Measurements from ENCODE around the gene KXD1.

Gene KXD1

DNA sequence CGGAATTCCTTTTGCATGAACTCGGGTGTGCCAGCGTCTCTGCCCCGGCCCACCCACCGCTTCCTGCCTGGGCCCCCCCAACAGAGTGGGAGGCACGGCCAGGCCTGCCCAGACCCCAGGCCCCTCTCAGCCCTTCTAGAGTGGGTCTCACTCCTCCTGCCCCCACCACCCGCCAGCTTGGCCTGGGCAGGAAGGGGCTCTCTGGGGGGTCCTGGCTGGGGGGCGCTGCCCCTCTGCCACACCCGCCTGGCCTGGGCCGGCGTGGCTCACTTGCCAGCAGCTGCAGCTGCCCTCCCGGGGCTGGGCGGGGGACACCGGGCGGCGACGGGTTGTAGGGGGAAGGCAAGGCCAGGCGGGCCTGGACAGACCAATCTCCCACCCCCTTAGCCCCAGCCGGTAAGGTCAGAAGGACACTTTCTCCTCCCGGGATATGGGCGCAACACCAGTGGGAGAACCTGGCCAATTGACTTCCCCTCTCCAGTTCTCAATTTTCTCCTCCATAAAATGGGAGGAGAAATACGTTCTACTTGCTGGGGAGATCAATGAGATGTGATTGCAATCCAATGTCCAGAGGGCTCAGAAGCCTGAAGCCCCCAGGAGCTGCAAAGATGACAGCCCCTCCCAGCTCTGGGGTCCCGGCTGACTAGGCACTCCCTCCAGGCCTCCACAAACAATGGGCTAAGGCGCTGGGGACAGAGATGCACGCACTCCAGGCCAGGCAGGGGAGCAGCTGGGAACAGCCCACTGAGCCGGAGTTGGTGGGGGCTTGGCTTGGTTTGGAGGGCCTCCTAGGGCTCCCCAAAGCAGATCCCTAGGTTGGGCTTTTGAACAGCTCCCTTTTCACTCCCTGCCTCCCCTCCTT, 46.5 kb downstream of the KXD1 start:
- DNase-seq, result no peak

DNA sequence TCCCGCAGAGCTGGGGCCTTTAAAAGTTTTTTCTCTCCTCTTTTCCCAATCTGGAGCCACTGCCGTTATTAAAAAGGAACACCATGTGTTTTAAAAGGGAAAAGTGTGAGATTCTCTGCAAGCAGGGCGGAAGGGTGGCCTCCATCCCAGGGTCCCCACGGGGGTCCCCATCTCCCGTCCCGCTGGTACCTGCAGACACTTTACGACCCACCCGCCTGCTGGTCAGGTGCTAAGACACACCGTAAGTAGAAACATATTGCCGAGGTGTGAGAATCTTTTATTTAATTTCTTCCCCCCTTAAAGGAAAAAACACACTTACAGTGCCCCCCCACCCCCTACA, 47.1 kb downstream of the KXD1 start:
- DNase-seq, result no peak

DNA sequence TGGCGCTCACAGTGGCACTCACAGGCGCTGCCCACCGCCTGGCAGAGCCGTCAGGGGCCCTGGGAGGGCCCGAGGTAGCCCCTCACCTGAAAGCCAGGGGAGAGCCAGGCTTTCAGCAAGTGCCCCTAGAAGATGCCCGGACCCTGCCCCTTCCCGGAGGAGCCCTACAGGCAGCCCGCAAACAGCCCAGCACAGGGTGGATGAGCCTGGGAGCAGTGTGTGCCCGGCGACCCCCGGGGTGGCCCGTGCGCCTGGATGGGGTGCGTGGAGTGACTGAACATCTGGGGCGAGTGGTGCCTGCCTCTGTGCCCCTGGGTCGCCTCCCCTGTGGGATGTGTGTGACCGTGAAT, 47.5 kb downstream of the KXD1 start:
- DNase-seq, result no peak

DNA sequence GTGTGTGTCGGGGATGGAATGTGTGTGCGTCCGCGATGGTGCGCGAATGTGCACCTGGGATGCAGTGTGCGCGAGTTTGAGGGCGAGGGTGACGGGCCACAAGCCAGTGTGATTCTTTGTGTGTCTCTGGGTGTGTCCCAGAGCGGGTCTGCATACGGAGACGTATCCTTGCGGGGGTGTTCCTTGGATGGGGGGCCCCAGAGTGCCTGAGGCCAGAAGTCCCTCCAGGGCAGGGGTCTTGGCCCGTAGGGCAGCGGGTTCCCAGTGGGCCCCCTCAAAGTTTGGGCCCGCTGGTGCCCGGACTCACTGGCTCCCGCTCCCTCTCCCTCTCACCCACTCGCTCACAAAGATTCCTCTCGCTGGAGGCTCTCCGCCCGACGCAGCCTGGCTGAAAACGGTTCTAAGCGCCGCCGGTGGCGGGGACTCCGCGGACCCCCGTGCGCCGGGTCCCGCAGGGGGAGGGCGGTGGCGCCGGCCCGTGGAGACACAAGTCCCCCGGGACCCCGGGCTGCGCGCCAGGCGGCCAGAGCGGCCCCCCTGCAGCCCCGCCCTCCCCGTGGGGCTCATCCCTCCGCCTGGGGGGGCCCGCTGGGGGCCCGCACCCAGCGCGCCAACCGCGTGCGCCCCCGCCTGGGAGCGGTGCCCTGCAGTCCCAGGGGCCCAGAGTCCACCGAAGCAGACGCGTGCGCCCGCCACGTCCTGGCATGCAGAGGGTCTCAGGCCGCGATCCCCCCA, 48.0 kb downstream of the KXD1 start:
- no peak for DNase-seq

DNA sequence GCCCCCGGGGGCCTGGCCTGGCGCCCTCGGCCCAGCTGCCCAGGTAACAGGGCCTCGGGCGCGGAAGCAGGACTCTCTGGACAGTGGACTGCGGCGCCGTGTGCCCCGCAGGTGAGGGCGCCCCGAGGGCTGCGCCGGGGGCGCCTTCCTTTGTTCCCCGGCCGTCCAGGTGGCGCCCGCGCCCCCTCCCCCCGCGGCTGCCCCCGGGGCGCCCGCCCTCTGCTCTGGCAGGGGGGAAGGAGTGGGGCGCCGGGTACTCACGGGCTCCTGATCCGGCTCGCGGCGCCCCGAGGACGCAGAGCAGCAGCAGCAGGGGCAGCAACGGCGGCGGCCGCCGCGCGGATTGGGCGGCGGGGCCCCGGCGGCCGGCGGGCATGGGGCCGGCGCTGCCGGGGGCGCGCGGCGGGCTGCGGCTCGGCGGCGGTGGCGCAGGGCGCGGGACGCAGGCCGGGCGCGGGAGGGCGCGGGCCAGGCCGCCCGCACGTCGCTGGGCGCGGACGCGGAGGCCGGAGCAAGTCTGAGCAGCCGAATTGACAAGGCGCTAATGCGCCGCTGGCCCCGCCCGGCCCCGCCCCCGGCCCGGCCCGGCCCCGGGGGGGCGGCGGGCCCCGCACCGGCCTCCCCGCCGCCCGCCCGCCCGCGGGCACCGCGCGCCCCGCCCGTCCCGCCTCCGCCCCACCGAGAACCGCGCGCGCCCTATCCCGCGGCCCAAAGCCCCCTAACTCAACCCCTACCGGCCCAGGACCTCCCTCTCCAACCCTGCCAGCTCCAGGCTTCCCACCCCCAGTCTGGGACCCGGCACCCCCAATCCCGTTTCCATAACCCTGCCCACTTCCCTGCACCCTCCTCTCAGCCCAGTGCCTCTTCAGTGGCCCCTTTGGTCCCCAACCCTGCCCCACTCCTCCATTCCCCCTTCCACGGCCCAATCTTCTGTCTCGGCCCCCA, 48.9 kb downstream of the KXD1 start, which contains the start of gene CRLF1:
Gene CRLF1, minus strand, starts transcription at position 519 of the 945 bp plus-strand sequence. Its CDS starts 143 bp downstream, at position 376.
- no peak for DNase-seq

DNA sequence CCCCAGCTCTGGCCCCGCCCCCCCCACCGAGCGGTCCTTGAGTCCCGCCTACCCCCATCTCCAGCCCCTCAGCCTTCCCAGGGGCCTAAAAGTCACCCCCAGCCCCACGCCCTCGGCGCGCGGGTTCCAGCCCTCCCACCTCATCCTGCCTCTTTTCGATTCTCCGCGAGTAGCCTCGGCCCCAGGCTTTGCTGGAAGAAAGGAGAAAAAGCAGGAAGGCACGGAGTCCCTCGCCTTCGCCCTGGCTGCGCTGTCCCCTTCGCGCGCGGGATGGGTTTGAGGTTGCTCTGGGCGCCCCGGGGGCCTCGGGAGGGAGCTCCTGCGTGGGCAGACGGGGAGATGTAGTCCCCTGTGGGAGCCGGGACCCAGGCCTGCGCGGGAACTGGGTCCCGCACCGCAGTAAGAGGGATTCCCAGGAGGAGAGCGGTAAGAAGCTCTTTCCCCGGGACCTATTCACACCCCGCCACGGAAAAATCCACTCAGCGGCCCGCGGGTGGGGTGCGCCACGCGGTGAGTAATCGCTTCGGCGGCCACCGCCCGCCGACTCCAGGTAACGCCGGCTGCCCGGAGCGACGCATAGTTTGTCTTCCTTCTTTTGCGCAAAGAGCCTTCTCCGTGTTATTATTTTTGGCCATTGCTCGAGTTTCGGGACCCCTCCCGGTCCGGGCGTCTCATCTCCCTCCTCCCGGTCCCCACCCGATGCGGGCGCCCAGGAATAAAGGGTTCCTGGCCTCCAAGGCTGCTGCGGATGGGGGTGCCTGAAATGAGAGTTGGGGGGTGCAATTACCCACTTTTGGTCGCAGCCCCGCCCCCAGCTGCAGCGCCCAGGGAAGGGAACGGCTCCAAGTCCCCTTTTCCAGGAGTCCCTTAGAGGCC, 49.8 kb downstream of the KXD1 start:
- DNase-seq, result no peak

DNA sequence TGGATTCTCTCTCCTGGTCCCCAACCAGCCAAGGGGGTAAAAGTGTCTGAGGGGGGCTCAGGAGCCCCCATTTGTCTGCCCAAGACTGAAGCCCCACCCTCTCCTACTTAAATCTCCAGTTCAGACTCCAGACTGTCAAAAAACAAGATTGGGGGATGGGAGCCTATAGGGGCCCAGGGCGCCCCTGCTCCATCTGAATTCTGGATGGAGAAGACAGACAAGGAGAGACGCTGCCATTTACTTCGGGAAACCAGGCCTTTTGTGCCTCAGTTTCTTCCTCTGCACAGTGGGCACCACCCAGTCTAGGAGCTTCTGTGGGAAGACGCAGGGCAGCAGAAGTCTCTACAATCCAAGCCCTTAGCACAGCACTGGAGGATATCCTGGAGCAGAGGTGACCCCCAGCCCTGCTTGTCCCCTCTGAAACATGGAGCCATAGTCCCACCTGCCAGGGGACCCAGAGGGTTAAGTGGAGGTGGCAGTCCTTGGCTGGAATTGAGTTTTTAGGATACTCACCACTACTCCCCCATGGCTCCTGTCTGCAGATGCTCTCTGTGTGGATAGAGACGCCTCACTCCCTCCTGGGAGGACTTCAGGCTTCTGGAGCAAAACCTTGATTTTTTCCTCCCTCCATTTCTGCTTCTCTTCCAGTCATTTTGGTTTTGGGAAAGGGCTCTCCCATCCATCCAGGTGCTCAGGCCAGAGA, 50.6 kb downstream of the KXD1 start:
- no peak for DNase-seq

DNA sequence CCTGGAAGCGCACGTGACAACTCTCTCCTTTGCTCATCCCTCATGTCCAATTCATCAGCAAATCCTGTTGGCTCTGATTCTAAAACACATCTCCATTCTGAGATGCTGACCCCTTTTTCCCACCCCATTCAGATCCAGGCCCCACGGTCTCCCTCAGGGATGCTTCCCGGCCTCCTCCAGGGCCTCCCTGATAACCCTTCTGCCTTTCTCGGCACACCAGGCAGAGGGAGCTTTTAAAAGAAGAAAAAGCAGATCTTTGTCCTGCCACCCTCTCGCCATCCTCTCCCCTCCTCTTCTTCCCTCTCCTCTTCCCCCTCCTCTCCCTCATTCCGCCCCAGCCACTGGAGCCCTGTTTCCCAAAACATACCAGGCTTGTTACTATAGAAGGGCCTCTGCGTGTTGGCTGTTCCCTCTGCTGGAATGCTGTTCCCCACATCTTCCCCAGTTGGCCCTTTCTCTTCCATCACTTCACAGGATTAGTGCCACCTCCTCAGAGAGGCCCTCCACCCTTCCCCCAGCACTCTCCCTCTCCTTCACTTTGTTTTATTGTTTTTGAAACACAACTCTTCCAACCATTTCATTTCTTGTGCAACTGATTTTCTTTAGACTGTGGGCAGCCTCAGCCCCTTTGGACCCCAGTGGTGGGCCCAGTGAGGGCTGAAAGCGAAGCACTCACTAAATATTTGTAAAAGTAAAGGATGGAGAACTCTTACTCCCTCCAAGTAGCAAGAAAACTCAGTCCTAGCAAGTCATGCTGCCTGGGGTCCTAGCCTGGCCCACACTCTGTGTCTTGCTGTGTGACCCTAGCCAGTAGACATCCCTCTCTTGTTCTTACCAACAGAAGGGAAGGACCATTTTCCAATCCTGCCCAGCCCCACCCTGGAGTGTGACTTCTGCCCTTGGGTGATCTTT, 51.4 kb downstream of the KXD1 start:
- DNase-seq, result no peak

DNA sequence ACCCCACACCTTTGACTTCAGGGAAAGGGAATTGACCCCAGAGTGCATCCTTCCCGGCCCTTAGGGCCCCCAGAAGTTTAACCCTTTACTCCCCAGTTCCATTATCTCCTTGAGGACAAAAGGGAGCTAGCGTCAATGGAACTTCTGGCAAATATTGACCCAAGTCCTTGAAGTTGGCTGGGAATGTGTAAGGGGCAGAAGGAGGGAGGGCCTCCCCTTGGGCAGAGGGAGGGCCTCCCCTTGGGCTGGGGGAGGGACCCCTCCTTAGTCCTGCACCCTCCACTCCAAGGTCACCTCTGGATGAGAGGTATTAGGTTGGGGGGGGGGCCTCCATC, 52.0 kb downstream of the KXD1 start:
- no peak for DNase-seq

DNA sequence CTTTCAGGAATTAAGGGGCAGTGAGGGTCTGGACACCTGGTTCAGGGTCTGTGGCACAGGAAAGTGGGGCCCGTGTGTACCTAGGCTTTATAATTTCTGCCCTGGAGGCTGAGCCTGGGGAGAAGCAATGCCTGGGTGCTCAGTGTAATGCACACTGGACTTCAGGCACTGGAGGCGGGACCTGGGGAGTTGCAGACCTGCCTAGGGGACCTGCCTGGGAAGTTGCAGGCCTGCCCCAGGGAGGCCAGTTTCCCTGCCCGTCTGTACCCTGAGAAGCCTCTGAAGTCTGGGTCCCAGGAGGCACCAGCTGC, 52.5 kb downstream of the KXD1 start:
- no peak for DNase-seq

DNA sequence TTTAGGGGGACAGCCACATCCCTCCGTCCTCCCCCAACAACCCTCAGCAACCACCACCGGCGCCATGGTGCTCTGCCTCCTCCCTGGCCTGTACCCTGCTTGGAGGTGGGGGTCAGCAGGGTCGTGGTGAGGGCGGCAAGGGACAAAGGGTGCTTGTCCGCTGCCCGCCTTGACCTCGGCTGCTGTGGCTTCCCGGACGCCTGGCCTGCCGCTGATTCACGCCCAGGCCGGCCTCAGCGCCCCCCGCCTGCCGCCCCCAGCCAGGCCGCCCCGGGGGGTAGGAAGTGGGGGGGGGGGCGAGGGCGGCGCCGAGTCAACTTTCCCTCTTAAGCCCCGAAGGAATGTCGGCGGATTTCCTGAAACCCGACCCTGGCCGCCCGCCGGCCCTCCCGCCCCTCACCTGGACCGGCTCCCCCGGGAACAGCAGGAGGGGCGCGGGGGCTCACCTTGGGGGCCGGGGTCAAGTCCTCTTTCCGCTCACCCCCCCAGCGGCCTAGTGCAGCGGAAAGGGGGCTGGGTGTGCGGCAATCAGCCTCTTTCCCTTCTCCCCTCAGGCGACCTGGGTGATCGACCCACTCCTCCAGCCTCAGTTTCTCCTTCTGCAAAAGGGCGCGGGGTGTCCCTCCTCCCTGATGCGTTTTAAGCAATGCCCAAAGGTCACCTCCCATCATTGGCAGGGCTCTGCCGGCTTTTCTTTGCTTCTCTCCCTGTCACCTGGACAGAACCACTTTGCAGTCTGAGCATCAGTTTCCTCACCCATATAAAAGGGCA, 53.1 kb downstream of the KXD1 start:
- DNase-seq, result no peak

DNA sequence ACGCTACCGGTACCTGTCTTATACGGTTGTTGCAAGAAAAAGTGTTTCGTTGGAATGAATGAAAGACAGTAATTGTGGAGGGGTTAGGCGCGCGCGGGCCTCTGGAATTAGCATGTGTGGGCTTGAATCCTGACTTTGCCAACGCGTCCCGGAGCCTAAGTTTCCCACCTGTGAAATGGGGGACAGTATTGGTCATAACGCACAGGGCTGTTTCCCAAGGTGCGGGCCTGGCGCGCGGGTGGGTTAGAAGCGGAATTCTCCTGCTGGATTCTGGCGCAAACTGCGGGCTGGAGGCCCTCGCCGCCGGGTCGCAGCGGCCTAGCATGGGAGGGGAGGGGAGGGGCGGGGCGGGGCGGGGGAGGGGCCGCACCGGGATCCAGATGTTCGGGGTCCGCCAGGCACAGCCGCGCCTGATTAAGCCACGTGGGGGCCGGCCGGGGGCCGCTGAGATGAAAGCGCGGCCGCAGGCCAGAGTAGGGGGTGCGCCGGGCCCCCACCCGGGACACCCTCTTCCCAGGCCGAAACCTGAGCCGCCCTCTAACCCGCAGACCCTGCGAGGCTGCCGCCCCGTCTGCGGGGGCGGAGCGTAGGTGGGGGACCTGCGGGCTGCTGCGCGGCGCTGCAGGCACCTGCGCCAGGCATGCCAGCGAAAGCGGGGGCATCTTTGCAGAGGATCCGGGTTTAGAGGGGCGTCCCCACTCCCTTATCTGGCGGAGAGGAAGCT, 53.8 kb downstream of the KXD1 start:
- DNase-seq, result no peak

DNA sequence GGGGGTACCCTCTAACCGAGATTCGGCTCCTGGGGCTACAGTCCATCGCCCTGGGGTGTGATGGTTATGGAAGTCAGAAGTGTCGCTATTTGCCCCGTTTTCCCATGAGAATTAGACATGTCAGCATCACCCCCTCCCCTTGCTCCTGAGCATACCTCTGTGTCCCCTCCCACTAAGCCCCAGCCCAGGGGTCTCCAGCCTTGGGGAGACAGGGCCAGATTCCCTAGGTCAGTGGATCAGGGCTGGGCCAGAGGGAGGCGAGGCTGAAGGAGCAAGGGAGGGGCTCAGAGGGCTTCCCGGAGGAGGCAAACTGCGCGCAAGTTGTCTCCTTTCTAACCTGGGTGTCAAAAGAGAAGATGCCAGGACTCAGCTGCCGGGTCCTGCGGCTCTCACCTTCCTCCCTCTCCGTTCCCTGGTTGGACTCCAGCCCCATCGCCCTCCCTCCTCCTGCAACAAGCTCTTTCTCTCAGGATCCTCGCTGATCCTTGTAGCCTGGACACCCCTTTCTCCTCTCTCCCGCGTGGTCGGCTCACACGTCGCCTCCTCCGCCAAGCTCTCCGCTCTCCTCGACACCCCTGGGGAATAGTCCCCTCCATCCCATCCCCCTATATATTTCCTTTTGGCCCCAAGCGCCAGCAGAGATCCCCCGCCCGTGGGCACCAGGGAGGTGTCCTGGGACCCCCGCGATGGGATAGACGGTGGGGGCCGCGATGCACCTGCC, 54.5 kb downstream of the KXD1 start:
- no peak for DNase-seq

DNA sequence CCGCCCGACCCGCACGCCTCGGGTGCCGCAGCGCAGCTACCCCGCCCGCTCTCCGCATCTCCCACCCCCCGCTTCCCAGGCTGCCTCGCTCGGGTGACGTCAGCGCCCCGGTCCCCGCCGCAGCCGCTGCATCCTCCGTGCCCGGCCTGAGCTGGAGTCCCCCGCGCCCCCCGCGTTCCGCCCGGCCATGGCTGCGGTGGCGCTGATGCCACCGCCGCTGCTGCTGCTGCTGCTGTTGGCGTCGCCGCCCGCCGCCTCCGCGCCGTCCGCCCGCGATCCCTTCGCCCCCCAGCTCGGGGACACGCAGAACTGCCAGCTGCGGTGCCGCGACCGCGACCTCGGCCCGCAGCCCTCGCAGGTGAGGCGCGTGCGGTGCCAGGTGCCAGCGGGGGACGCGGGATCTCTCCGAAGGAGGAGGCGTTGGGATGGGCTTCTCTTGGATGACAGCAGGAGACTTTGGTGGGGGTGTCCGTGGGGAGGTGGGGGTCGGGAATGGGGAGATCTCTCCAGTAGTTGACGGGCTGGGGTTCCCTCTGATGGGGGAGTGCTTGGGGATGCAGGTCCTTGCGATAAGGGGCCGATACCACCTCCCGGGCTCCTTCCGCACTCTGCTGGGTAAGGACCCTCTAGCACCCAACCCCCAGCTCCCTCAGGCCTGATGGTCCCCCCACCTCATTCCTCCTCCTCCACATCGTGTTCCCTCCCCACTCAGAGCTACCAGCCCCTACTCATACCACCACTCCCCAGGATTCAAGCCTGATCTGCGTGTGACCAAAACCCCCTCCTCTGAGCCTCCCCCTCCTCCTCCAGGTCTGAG, 55.3 kb downstream of the KXD1 start, which contains the start of gene TMEM59L:
Gene TMEM59L, plus strand, starts transcription at position 99 of the 817 bp plus-strand sequence. Its CDS starts 89 bp downstream, at position 188.
- DNase-seq, result no peak

DNA sequence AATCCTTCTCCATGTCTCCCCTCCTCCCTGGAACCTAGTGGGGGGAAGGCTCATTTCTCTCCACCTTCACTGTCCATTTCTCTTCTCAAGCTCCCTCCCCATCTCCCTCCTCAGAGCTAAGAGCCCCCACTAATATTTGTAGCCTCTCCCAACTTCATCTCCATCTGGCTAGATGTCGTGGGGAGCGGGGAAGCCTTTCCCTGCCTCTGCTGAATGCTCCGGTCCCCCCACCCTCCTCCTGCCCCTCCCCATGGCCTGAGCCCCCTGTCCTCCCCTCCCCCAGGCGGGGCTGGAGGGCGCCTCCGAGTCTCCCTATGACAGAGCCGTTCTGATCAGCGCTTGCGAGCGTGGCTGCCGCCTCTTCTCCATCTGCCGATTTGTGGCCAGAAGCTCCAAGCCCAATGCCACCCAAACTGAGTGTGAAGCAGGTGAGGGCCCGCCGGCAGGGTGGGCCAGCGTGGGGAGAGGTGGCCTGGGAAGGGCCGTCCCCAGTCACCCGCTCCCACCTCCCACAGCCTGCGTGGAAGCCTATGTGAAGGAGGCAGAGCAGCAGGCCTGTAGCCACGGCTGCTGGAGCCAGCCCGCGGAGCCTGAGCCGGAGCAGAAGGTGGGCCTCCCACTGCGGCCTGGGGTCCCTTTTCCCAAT, 56.0 kb downstream of the KXD1 start:
- no peak for DNase-seq

DNA sequence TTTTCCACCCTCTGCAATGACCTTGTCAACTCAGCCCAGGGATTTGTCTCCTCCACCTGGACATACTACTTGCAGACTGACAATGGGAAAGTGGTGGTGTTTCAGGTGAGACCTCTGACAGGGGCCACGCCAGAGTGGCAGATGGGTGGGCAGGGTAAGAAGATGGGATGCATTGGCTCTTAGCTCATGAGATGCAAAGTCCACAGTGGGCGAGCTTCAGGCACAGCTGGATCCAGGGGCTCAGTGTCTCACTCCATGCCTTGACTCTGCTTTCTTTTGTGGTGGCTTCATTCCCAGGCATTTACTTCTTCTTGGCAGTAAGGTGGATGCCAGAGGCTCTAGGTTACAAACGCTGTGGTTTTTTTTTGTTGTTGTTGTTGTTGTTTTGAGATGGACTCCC, 58.4 kb downstream of the KXD1 start:
- no peak for DNase-seq

DNA sequence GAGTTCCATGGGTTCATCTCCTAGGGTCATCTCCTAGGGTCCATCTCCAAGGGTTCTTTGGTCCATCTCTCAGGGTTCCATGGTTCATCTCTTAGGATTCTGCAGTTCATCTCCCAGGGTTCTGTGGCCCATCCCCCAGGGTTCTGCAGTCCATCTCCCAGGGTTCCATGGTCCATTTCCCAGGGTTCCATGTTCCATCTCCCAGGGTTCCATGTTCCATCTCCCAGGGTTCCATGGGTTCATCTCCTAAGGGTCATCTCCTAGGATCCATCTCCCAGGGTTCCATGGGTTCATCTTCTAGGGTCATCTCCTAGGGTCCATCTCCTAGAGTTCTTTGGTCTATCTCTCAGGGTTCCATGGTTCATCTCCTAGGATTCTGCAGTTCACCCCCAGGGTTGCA, 59.9 kb downstream of the KXD1 start:
- DNase-seq, result no peak
